SHP77 (cell line): ENCODE data around the gene ARHGEF17.

Source experiments
- DNase-seq, 2 experiments: peaks; one replicate each; lab custom pipeline; 2025; lab: John Stamatoyannopoulos, UW

Gene ARHGEF17

DNA sequence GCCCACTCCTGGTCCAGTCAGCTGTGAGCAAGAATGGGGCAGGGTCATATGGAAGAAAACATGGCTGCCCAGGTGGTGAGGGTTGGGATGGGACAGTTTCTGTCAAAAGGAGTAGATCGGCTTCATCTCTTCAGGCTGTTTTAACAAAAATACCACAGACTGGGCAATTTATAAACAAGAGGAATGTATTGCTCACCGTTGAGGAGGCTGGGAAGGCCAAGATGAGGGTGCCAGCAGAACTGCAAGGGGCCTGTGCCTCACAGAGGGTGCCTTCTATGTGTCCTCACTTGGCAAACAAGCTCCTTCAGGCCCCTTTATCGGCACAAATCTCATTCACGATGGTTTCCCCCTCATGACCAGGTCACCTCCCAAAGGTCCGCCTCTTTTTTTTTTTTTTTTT, 50.0 kb downstream of the ARHGEF17 start:
- DNase-seq = no peak

GRCh38 chr11:73359341-73359740, 51.3 kb downstream of the ARHGEF17 start:
- DNase-seq = no peak

DNA sequence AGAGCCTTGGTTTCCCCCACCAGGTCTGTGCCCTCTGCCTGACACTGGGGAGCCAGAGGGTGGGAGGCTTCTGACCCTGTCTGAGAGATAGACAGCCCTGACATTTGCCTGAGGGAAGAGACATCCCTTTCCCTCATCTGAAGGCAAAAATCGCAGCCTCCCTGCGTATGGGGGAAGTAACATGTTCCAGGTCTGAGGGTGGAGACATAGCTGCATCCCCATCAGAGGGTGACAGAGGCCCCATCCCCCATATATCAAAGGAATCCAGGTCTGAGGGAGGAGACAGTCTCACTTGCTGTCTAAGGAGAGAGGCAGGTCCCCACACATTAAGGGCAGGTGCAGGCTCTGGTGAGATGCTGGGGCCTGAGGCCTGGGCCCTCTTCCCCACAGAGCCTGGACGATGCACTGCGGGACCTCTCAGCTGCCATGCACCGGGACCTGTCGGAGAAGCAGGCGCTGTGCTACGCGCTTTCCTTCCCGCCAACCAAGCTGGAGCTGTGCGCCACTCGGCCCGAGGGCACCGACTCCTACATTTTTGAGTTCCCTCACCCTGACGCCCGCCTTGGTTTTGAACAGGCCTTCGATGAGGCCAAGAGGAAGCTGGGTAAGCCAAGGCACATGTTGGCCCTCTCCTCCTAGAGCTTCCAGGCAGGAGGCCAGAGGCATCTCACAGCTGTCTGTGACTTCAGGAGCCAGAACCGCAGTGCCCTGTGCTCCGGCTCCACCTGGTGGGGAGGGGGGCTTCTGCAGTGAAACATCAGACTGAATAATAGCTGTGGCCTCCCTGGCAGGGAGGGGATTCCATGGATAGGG, 52.1 kb downstream of the ARHGEF17 start:
- DNase-seq = peak; percentile 70 to 73

GRCh38 chr11:73360743-73361369, 52.8 kb downstream of the ARHGEF17 start:
- DNase-seq = no peak

GRCh38 chr11:73361953-73362776, 54.1 kb downstream of the ARHGEF17 start:
- peak; percentile 47 to 57 for DNase-seq

- no peak for DNase-seq
Measured at GRCh38 chr11:73363147-73363546, 55.1 kb downstream of the ARHGEF17 start.

- no peak for DNase-seq
Measured at GRCh38 chr11:73365352-73366264, 57.5 kb downstream of the ARHGEF17 start.

DNA sequence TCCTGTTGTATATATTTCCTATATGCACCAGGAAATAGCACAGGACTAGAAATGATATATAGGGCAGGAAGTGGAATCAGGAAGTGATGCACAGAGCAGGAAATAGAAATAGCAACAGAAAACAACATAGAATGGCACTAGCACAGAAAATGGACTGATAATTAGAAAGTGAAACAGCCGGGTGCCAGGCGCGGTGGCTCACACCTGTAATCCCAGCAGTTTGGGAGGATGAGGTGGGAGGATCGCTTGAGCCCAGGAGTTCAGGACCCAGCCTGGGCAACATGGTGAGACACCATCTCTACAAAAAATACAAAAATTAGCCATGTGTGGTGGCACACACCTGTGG, 58.2 kb downstream of the ARHGEF17 start:
- DNase-seq = no peak

DNA sequence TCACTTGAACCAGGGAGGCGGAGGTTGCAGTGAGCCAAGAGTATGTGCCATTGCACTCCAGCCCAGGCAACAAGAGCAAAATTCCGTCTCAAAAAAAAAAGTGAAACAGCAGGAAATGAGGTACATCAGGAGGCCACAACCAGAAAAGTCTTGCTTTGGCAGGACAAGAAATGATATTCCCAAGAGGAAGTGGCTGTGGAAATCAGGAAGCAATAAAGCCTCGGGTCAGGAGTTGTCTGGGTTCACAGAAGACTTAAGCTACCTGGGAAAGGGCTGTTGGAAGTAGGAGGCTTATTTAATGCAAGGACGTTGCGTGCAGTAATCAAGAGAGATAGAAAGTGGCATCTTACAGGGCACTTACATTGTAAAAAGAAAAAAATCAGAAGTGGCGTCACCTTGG, 58.9 kb downstream of the ARHGEF17 start:
- no peak for DNase-seq

GRCh38 chr11:73367482-73368024, 59.5 kb downstream of the ARHGEF17 start:
- no peak for DNase-seq

DNA sequence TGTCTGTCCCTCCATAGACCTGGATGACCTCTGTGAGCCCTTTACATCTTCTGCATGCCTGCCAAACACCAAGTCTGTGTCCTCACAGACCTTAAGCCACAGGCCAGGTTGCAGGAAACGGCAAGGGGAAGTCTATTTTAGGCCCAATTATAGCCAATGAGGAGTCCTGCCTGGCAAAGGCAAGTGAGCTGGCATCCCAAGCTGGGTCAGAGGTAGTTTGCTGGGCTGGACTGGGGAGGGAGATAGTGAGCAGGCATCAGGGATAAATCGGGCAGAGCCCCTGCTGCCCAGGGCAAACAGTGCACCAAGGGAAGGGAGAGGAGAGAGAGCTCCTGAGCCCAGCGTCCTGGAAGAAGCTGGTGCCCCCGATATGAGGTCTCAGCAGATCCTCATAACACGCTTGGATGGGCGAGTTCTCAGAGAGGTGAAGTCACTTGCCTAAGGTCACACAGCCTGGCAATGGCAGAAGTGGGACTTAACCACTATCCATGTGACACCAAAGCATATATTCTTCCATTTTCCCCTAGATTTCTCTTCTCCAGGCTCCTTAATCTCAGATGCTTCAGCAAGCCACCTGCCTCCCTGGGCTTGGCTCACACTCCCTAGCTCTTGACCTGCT, 64.4 kb downstream of the ARHGEF17 start:
- peak in 1 of 2 experiments; percentile 11 for DNase-seq

- no peak for DNase-seq
Measured at GRCh38 chr11:73374151-73374550, 66.1 kb downstream of the ARHGEF17 start.

DNA sequence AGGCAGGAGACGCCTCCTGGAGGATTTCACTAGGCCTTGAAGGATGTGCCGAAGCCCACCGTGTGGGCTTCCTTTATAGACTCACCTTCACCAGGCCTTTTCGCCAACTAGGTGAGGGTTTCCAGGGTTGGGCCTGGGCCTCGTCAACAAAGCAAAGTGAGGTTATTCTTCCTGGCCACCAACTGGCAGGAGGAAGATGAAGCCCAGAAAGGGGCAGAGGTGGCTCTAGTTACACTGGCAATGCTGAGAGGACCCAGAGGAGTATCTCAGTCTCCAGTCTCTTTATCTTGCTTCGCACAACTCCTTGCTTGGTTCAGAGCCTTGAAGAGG, 67.7 kb downstream of the ARHGEF17 start:
- DNase-seq = no peak

DNA sequence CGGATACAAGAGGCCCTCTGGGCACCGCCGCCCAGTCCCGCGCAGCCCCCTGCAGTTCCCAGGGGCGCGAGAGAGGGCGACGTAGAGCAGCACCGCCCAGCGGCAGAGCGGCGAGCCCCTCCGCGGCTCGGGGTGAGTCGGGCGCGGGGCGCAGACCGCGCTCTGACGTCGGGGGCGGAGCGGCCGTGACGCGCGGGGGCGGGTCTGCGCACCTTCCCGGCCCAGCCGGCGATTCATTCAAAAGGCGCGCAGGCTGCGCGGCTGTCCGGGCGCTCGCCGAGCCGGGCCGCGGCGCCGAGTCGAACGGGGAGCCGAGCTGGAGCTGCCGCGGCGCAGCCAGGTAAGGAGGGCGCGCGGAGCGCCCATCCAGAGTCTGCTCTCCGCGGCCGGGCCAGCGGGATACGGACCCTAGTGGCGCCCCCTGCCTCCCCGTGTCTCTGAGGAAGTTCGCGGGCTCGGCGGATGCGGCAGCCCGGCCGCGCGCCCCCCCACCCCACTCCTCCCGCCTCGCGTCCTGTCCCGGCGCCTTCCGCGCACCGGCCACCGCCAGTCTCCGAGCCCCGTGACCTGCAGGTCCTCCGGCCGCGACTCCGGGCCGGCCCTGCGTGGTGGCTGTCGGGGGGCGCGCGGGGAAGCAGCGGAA, 68.2 kb downstream of the ARHGEF17 start, which contains the start of gene RELT:
Gene RELT, plus strand, starts transcription at position 240 of the 643 bp plus-strand sequence. CDS start 12,738 bp downstream, outside the sequence.
- peak; percentile 82 to 83 for DNase-seq

- peak in 1 of 2 experiments; percentile 14 for DNase-seq
Measured at GRCh38 chr11:73376803-73377629, 68.9 kb downstream of the ARHGEF17 start.

DNA sequence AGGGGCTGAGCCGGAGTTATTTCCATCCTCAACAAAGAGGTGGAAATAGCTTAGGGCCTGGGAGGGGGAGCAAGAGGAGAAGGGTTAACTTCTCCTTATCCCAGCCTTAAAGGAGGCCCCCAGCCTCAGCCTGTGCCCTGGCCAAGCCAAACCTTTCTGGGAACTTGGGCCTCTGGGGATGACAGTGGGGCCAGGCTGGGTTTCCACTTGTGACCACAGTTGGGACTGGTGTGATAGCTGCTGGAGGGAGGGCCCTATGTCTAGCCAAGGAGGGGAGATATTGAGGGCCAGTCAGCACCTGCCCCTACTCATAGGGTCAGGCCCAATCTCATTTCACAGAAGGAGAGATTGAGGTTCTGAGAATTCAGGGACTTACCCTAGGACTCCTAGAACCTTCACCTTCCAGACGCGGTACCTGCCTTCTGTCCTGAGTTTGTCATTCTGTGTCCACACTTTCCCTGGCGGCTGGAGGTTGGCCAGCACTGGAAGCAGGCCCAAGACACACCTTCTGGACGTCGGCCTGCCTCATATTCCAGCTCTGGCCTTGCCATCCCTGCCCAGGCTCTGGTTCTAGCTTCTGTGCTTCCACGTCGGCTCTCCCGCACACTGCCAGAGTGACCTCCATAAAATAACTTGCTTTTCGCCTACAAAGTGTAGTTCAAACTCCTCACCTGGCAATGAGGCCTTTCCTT, 71.3 kb downstream of the ARHGEF17 start:
- DNase-seq = no peak

DNA sequence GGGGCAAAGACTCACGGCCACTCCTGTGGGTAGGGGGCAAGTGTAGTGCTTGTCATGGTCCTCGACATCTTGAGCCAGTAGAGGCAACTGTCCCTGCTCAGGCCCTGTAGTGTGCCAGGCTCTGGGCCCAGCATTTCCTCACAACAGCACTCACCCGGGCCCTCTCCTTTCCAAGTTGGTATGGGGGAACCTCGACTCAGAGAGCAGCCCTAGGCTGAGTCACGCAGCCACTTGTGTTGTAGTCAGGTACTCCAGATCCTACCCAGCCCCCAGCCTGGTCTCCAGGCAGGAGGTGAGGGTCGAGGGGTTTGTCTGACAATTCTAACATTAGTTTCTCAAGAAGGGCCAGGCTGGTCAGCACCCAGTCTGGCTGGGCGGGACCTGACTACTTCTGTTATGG, 72.3 kb downstream of the ARHGEF17 start:
- DNase-seq = no peak

GRCh38 chr11:73380897-73381410, 72.9 kb downstream of the ARHGEF17 start:
- no peak for DNase-seq

DNA sequence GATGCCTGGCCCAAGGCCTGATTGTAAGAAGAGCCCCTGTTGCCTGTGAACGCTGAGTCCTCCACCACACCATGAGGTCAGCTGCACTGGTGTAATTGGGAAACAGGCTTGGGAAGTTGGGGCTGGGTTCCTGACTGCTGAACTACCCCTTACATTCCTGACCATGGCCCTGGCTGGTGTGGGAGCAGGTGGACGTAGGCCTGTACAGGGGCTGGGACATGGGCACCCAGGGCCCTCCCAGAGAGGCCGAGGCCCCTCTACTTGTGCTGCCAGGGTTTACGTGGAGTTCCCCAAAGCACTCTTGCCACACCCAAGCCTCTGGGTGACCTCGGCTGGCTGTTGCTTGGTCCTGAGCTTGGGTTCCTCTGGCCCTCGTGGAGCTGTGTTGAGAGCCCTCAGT, 73.5 kb downstream of the ARHGEF17 start:
- no peak for DNase-seq
